Fibroblast of villous mesenchyme (primary cell): Measurements from ENCODE around the gene OR4K2. TPM values are rescaled to one million over a fixed set of nuclear protein-coding genes. Genes with fewer than 3 reads are reported as not detected.

ENCODE experiments used
- DNase-seq: peaks from one replicate; pipeline ENCODE4 v3.0.0-alpha.2; 2010; ENCODE audit warnings: low read depth
- H3K4me3 ChIP-seq: 2 replicates; pipeline ENCODE4 v1.5.1; 2011; ENCODE audit warnings: low read depth, mild to moderate bottlenecking, low read length
- CTCF ChIP-seq: IDR thresholded peaks from 2 replicates; pipeline ENCODE4 v1.5.1; 2012; ENCODE audit warnings: low read depth, mild to moderate bottlenecking, low read length; ENCODE audit not compliant: insufficient read depth
- total RNA-seq: library from RNA; depleted of rRNA; stranded (reverse); fragments of >200 nt; gene quantifications from 2 replicates; pipeline ENCODE4 v1.2.3, GENCODE V29; 2012

OR4K2 gene
- total RNA-seq, 1 donor: not detected

- TF ChIP-seq CTCF: peak; percentile 35
- H3K4me3 ChIP-seq: no peak overlapping the region
- DNase-seq: no peak
Measured at GRCh38 chr14:19878029-19878642, 3.2 kb downstream of the OR4K2 start.

GRCh38 chr14:19895282-19895681 is 20.3 kb downstream of the OR4K2 start:
- TF ChIP-seq CTCF: no peak

GRCh38 chr14:19900999-19901398 is 26.1 kb downstream of the OR4K2 start:
- DNase-seq: no peak
- TF ChIP-seq CTCF: no peak
- H3K4me3 ChIP-seq: no peak overlapping the region

More at GRCh38 chr14:19895282-19895681, 20.3 kb downstream of the OR4K2 start:
- H3K4me3 ChIP-seq: no peak overlapping the region
- DNase-seq: no peak

- TF ChIP-seq CTCF: no peak
- DNase-seq: no peak
- no peak overlapping the region for H3K4me3 ChIP-seq
Measured at GRCh38 chr14:19902409-19902808, 27.5 kb downstream of the OR4K2 start.

GRCh38 chr14:19906665-19907064 is 31.7 kb downstream of the OR4K2 start:
- DNase-seq: no peak
- no peak for TF ChIP-seq CTCF
- H3K4me3 ChIP-seq: no peak overlapping the region

- TF ChIP-seq CTCF: no peak
- no peak for DNase-seq
- H3K4me3 ChIP-seq: no peak overlapping the region
Measured at GRCh38 chr14:19911114-19911513, 36.2 kb downstream of the OR4K2 start.

GRCh38 chr14:19917243-19917642 is 42.3 kb downstream of the OR4K2 start:
- no peak for DNase-seq
- no peak overlapping the region for H3K4me3 ChIP-seq
- no peak for TF ChIP-seq CTCF
